HUES6 (cell line): ENCODE measurements around the gene SYNJ2.
A peak's percentile ranks its signal among the peaks of the same experiment; 100 is the strongest.

Experiments
- H3K27ac ChIP-seq: 2 replicates; pipeline ENCODE4 v1.7.0; 2013; ENCODE audit warnings: low read depth, mild to moderate bottlenecking, low read length, inconsistent platforms
- H3K27me3 ChIP-seq: 2 replicates; pipeline ENCODE4 v1.6.1; 2013; ENCODE audit warnings: low read length; ENCODE audit not compliant: control insufficient read depth, insufficient read depth
- H3K36me3 ChIP-seq: 2 replicates; pipeline ENCODE4 v1.6.1; 2013; ENCODE audit warnings: low read length; ENCODE audit not compliant: control insufficient read depth, insufficient read depth
- H3K4me1 ChIP-seq: 2 replicates; pipeline ENCODE4 v1.6.1; 2013; ENCODE audit warnings: low read length; ENCODE audit not compliant: control insufficient read depth, insufficient read depth
- H3K4me3 ChIP-seq: 2 replicates; pipeline ENCODE4 v1.5.1; 2013; ENCODE audit warnings: low read depth, low read length
- H3K9ac ChIP-seq: one replicate; pipeline ENCODE4 v1.6.1; 2013; ENCODE audit warnings: mild to moderate bottlenecking, low read length
- H3K9me3 ChIP-seq: 2 replicates; pipeline ENCODE4 v1.6.1; 2013; ENCODE audit warnings: low read depth, low read length; ENCODE audit not compliant: control insufficient read depth, insufficient read depth

Gene SYNJ2

GRCh38 chr6:158002249-158002950 lies 20.7 kb downstream of the SYNJ2 start:
- Histone ChIP-seq H3K9ac (no peak overlapping the region), H3K4me1 (peaks cover 27% of the 10 kb centered on the region), H3K4me3 (no peak overlapping the region), H3K27me3 (no peaks in the 10 kb centered on the region), H3K36me3 (no peaks in the 10 kb centered on the region), H3K27ac (0 out of 2 replicates have a peak overlapping the region, but pooled peaks have one; percentile 14), H3K9me3 (no peaks in the 10 kb centered on the region)

GRCh38 chr6:158002951-158003853 lies 21.5 kb downstream of the SYNJ2 start:
- Histone ChIP-seq H3K36me3 (no peaks in the 10 kb centered on the region), H3K9me3 (no peaks in the 10 kb centered on the region), H3K4me3 (no peak overlapping the region), H3K9ac (no peak overlapping the region), H3K27ac (0 out of 2 replicates have a peak overlapping the region, but pooled peaks have one; percentile 14), H3K27me3 (no peaks in the 10 kb centered on the region), H3K4me1 (peaks cover 24% of the 10 kb centered on the region)

GRCh38 chr6:158003910-158004700 lies 22.4 kb downstream of the SYNJ2 start:
- no peaks in the 10 kb centered on the region for H3K27me3 ChIP-seq
- H3K4me3 ChIP-seq = no peak overlapping the region
- no peaks in the 10 kb centered on the region for H3K9me3 ChIP-seq
- H3K27ac ChIP-seq = no peak overlapping the region
- H3K9ac ChIP-seq = no peak overlapping the region
- H3K4me1 ChIP-seq = peaks cover 24% of the 10 kb centered on the region
- no peaks in the 10 kb centered on the region for H3K36me3 ChIP-seq

- no peak overlapping the region for H3K9ac ChIP-seq
- H3K27me3 ChIP-seq = no peaks in the 10 kb centered on the region
- H3K36me3 ChIP-seq = no peaks in the 10 kb centered on the region
- no peak overlapping the region for H3K4me3 ChIP-seq
- peaks cover 20% of the 10 kb centered on the region for H3K4me1 ChIP-seq
- H3K27ac ChIP-seq = no peak overlapping the region
- H3K9me3 ChIP-seq = no peaks in the 10 kb centered on the region
These were observed 23.0 kb downstream of the SYNJ2 start for GRCh38 chr6:158004701-158005095.

GRCh38 chr6:158005626-158006180 lies 24.0 kb downstream of the SYNJ2 start:
- H3K4me1 ChIP-seq = peaks cover 20% of the 10 kb centered on the region
- H3K36me3 ChIP-seq = no peaks in the 10 kb centered on the region
- H3K27ac ChIP-seq = no peak overlapping the region
- H3K9ac ChIP-seq = no peak overlapping the region
- H3K4me3 ChIP-seq = no peak overlapping the region
- no peaks in the 10 kb centered on the region for H3K27me3 ChIP-seq
- no peaks in the 10 kb centered on the region for H3K9me3 ChIP-seq

- peaks cover 20% of the 10 kb centered on the region for H3K4me1 ChIP-seq
- no peaks in the 10 kb centered on the region for H3K36me3 ChIP-seq
- no peak overlapping the region for H3K4me3 ChIP-seq
- no peak overlapping the region for H3K27ac ChIP-seq
- no peaks in the 10 kb centered on the region for H3K9me3 ChIP-seq
- no peak overlapping the region for H3K9ac ChIP-seq
- H3K27me3 ChIP-seq = no peaks in the 10 kb centered on the region
These were observed 24.7 kb downstream of the SYNJ2 start for GRCh38 chr6:158006331-158006730.

- Histone ChIP-seq H3K36me3 (no peaks in the 10 kb centered on the region), H3K27me3 (no peaks in the 10 kb centered on the region), H3K27ac (no peak overlapping the region), H3K9me3 (0 out of 2 replicates have a peak, but pooled peaks cover under 1% of the 10 kb centered on the region), H3K4me3 (no peak overlapping the region), H3K4me1 (peaks cover 23% of the 10 kb centered on the region), H3K9ac (no peak overlapping the region)
These were observed 25.3 kb downstream of the SYNJ2 start for GRCh38 chr6:158006821-158007570.

GRCh38 chr6:158008864-158009113 lies 27.1 kb downstream of the SYNJ2 start:
- Histone ChIP-seq H3K9ac (no peak overlapping the region), H3K27me3 (no peaks in the 10 kb centered on the region), H3K27ac (no peak overlapping the region), H3K4me3 (no peak overlapping the region), H3K36me3 (no peaks in the 10 kb centered on the region), H3K4me1 (peaks cover 5% of the 10 kb centered on the region; the same call in 1 of the 2 replicates), H3K9me3 (0 out of 2 replicates have a peak, but pooled peaks cover 5% of the 10 kb centered on the region)

GRCh38 chr6:158009114-158009891 lies 27.6 kb downstream of the SYNJ2 start:
- H3K27me3 ChIP-seq = no peaks in the 10 kb centered on the region
- no peak overlapping the region for H3K27ac ChIP-seq
- H3K4me1 ChIP-seq = 0 out of 2 replicates have a peak, but pooled peaks cover 4% of the 10 kb centered on the region
- H3K4me3 ChIP-seq = no peak overlapping the region
- H3K36me3 ChIP-seq = no peaks in the 10 kb centered on the region
- H3K9ac ChIP-seq = no peak overlapping the region
- 0 out of 2 replicates have a peak, but pooled peaks cover 5% of the 10 kb centered on the region for H3K9me3 ChIP-seq
